ENCODE data around the gene PRIMA1.

The PRIMA1 gene

GRCh38 chr14:93728651-93729016 lies 59.7 kb downstream of the PRIMA1 start:
- DNase-seq: no peak

- DNase-seq: no peak
Observed at GRCh38 chr14:93727917-93728650, 60.2 kb downstream of the PRIMA1 start.

- DNase-seq: no peak
Observed at GRCh38 chr14:93727039-93727740, 61.1 kb downstream of the PRIMA1 start.

GRCh38 chr14:93725993-93726392 lies 62.3 kb downstream of the PRIMA1 start:
- no peak for DNase-seq

- no peak for DNase-seq
Observed at GRCh38 chr14:93725002-93725582, 63.2 kb downstream of the PRIMA1 start.

GRCh38 chr14:93723001-93723400 lies 65.3 kb downstream of the PRIMA1 start:
- no peak for DNase-seq

- no peak for DNase-seq
Observed at GRCh38 chr14:93720981-93721483, 67.3 kb downstream of the PRIMA1 start.

GRCh38 chr14:93720076-93720815 lies 68.0 kb downstream of the PRIMA1 start:
- DNase-seq: no peak

- DNase-seq: no peak
Observed at GRCh38 chr14:93719256-93719655, 69.0 kb downstream of the PRIMA1 start.

GRCh38 chr14:93717668-93718320 lies 70.5 kb downstream of the PRIMA1 start:
- no peak for DNase-seq

- DNase-seq: no peak
Observed at GRCh38 chr14:93716746-93717667, 71.3 kb downstream of the PRIMA1 start.

GRCh38 chr14:93716002-93716745 lies 72.1 kb downstream of the PRIMA1 start:
- DNase-seq: no peak

GRCh38 chr14:93715279-93715927 lies 72.9 kb downstream of the PRIMA1 start:
- no peak for DNase-seq

- DNase-seq: no peak
Observed at GRCh38 chr14:93714605-93715004, 73.7 kb downstream of the PRIMA1 start.

- no peak for DNase-seq
Observed at GRCh38 chr14:93713726-93714405, 74.4 kb downstream of the PRIMA1 start.

GRCh38 chr14:93712838-93713724 lies 75.2 kb downstream of the PRIMA1 start:
- no peak for DNase-seq

GRCh38 chr14:93712079-93712837 lies 76.0 kb downstream of the PRIMA1 start:
- DNase-seq: no peak

- no peak for DNase-seq
Observed at GRCh38 chr14:93709249-93709648, 79.0 kb downstream of the PRIMA1 start.

All from activated CD4-positive, CD25-positive, alpha-beta regulatory T cell (primary cell).